22Rv1 (cell line): Measurements from ENCODE around the gene DNMT3A.
"Not testable (repeated sequence)": the region's sequence is repeated elsewhere in the genome, so short reads cannot be mapped to it uniquely, and the experiment has no call there.

ENCODE experiments used
- H3K27ac ChIP-seq: fragments of 450-650 bp; 2 replicates; pipeline ENCODE4 v1.5.1; 2017
- CTCF ChIP-seq: fragments of 450-650 bp; IDR thresholded peaks from 2 replicates; pipeline ENCODE4 v1.5.1; 2017; ENCODE audit warnings: mild to moderate bottlenecking
- ZFX ChIP-seq: fragments of 450-650 bp; IDR thresholded peaks from 2 replicates; pipeline ENCODE4 v1.6.1; 2017; ENCODE audit warnings: antibody characterized with exemption, borderline replicate concordance

The DNMT3A gene

DNA sequence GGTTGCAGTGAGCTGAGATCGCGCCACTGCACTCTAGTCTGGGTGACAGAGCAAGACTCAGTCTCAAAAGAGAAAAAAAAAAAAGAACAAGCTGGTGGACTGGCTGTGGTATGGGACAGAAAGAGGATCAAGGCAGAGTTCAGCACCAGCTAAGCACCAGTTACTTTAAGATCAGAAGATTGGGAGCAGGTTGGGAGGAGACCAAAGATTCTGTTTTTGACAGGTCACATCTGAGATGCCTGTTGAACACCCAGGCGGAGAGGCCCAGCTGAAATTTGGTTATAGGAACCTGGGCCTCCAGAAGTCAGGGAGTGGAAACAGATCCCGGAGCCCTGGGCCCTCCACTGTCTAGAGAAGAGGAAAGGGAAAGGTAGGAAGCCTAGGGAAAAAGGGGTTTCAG is 120.1 kb downstream of the DNMT3A start:
- H3K27ac ChIP-seq = no peak overlapping the region
- TF ChIP-seq ZFX = no peak
- no peak for TF ChIP-seq CTCF

- TF ChIP-seq ZFX (no peak), CTCF (no peak)
- H3K27ac ChIP-seq = no peak overlapping the region
Measured at GRCh38 chr2:25220313-25220712, 121.4 kb downstream of the DNMT3A start.

DNA sequence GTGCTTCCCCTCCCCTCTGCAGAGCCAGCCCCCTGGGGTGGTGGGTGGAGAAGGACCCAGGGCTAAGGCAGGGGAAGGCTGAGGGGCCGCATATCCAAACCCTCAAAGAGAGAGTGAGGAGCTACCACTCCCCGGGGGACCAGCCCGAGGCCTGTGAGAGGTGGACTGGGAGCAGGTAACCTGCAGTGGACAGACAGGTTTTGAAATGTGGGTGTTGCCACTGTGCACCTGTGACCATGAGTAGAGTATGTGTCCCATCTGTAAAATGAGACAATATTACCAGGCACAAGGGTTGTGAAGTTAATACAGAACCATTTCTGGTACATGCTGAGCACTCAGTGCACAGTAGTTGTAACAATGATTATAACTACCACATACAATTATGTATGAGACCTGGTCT is 122.1 kb downstream of the DNMT3A start:
- TF ChIP-seq ZFX (no peak), CTCF (no peak)

GRCh38 chr2:25218100-25218499 is 123.6 kb downstream of the DNMT3A start:
- TF ChIP-seq ZFX (no peak), CTCF (no peak)
- H3K27ac ChIP-seq = no peak overlapping the region

More for the DNA sequence above, 122.1 kb downstream of the DNMT3A start:
- no peak overlapping the region for H3K27ac ChIP-seq

DNA sequence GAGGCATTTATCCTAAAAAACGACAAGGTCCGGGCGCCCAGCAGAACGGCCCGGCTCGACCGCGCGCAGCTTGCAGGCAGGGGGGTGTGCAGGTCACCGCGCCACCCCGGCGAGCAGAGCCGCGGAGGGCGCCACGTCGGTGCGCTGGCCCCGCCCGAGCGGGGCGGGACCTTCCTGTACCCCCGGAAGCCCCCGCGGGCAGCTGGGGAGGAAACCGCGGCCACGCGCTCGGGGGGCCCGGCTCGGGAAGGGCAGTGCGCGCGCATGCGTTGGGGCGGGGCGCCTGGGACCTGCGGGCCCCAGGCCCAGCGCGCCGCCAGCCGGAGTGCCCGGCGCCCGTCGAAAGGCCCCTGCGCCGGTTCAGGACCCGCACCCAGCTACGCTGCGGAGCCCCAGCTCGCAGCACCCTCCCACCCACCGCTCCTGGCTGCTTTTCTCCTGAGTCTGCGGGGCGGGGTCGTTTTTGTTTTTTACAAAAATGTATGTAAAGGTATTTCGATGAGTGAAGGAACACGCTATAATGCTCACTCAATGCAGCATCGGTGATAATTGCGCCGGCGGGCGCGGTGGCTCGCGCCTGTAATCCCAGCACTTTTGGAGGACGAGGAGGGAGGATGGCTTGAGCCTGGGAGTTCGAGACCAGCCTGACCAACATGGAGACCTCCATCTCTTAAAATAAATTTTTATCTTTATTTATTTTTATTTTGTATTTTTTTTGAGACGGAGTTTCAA is 125.6 kb downstream of the DNMT3A start:
- TF ChIP-seq CTCF = no peak
- no peak overlapping the region for H3K27ac ChIP-seq

GRCh38 chr2:25215232-25215631 is 126.5 kb downstream of the DNMT3A start:
- TF ChIP-seq CTCF = no peak
- TF ChIP-seq ZFX = no peak
- H3K27ac ChIP-seq = no peak overlapping the region

DNA sequence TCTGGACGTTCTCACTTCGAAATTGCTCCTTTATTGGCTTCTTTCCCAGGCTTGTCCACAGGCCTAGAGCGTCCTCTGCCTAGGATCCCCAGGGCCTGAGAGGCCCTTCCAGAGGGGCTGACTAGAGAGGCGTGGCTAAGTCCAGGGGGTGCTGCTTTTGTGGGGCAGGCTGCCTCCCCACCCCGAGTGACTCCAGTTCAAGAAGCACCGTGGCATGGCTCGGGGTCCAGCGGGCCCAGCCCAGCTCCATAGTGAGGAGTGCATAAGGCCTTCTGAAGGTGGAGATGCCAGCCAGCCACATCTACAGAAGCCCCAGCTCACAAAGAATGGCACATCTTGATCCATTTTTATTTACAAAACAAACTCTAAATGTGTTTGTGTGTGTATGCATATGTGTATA is 128.5 kb downstream of the DNMT3A start:
- no peak overlapping the region for H3K27ac ChIP-seq
- TF ChIP-seq ZFX (no peak), CTCF (no peak)

DNA sequence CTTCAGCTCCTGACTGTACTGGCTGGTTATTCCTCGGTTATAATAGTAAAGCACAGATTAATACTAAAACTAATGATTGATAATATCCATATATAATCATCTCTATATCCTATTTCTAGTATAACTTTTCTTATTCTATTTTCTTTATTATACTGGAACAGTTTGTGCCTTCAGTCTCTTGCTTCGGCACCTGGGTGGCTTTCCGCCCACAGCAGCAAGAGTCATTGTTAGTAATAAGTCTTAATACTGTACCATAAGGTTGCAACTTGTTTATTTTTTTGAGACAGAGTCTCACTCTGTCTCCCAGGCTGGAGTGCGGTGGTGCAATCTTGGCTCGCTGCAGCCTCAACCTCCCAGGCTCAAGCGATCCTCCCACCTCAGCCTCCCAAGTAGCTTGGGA is 130.8 kb downstream of the DNMT3A start:
- H3K27ac ChIP-seq = not testable (repeated sequence)
